NOMO-1 treated with dmso at 0.1 percent for 144 hours (cell line): ENCODE results near the gene ADIPOQ.
"Not testable (repeated sequence)": the region's sequence is repeated elsewhere in the genome, so short reads cannot be mapped to it uniquely, and the experiment has no call there.

ENCODE experiments used
- DNase-seq: peaks from one replicate; lab custom pipeline; 2025; ENCODE audit not compliant: unreplicated experiment; lab: John Stamatoyannopoulos, UW

Gene ADIPOQ

GRCh38 chr3:186842426-186843038 is at the start of gene ADIPOQ:
Gene ADIPOQ (plus strand): TSS chr3:186842710. CDS start chr3:186853059, 10,349 bp downstream.
- no peak for DNase-seq

DNA sequence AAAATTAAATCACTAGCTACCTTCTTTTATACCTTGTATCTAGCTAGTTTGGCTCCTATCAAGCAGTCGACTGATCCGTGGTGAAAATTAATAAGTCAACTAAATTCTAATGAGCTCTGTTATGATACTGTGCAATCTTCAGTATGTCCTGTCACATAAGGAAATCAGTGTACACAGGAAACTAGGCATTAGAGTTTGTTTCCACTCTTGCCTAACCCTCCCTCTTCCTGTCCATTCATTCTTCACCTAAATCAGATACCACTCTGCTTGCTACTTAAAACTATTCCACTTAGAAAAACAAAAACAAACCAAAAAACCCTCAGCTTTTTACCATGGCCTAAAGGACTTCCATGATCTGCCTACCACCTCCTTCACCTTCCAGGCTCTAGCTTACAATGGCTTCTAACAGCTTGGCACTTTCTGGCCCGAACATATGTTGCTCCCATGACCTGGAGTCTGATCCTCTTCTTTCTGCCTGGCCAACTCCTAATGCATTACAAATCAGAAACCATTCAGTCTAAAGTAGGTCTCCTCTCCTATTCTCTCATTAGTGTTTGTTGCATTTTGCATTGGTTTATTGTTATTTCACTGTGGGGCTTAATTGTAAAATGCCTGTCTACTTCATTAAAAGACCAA is 44.2 kb upstream of the ADIPOQ start:
- no peak for DNase-seq

- DNase-seq = no peak
These were observed 42.2 kb upstream of the ADIPOQ start for GRCh38 chr3:186800285-186800684.

DNA sequence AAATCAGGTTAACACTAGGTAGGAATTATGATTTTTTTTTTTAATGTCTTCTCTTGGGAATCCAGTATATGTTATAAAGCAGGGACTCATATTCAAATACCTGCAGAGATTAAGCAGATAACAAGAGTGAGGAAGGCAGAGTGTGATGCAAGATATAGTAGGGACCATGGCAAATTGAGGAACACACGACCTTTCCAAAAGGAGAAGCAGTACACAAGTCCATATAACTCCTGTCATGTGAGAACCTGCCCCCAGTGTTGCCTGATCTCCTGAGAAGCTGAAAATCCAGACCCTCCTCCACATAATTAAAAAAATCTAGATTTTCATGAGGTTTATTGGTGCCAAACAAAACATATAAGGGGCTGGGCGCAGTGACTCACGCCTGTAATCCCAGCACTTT is 39.8 kb upstream of the ADIPOQ start:
- DNase-seq = no peak

DNA sequence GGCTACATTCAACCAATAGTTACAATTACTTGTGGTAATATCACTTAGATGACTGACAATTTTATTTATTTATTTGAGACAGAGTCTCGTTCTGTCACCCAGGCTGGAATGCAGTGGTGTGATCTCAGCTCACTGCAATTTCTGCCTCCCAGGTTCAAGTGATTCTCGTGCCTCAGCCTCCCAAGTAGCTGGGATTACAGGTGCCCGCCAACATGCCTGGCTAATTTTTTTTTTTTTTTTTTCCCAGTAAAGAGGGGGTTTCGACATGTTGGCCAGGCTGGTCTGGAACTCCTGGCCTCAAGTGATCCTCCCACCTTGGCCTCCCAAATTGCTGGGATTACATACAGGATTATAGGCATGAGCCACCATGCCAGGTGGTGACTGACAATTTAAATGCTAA is 39.1 kb upstream of the ADIPOQ start:
- DNase-seq = not testable (repeated sequence)

- DNase-seq = peak; percentile 88
These were observed 36.1 kb upstream of the ADIPOQ start, which contains the start of gene RFC4 for GRCh38 chr3:186806089-186807055. Gene RFC4 (minus strand): TSS chr3:186806482. CDS start chr3:186804713, 1,769 bp downstream.

- DNase-seq = no peak
These were observed 35.3 kb upstream of the ADIPOQ start for GRCh38 chr3:186807231-186807630.

DNA sequence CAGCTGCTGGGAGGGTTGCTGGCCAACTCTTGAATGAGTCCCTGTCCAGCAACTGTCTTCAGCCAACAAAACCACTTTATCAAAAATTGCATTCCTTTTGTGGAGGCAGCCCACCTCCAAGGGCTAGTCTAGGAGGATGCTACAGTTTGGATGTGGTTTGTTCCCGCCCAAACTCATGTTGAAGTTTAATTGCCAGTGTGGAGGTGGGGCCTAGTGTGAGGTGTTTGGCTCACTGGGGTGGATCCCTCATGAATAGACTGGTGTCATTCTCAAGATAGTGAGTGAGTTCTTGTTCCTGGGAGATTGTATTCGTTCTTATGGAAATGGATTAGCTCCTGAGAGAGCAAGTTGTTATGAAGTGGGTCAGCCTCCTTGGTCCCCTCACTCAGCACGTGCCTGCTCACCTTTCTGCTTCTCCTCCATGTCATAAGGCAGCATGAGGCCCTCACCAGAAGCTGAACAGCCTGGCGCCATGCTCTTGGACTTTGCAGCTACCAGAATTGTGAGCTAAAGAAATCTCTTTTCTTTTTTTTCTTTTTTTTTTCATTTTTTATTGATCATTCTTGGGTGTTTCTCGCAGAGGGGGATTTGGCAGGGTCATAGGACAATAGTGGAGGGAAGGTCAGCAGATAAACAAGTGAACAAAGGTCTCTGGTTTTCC is 32.0 kb upstream of the ADIPOQ start:
- DNase-seq = no peak

DNA sequence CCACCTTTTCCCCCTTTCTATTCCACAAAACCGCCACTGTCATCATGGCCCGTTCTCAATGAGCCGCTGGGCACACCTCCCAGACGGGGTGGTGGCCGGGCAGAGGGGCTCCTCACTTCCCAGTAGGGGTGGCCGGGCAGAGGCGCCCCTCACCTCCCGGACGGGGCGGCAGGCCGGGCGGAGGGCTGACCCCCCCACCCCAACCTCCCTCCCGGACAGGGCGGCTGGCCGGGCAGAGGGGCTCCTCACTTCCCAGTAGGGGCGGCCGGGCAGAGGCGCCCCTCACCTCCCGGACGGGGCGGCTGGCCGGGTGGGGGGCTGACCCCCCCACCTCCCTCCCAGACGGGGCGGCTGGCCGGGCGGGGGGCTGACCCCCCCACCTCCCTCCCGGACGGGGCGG is 31.2 kb upstream of the ADIPOQ start:
- not testable (repeated sequence) for DNase-seq

GRCh38 chr3:186814100-186814499 is 28.4 kb upstream of the ADIPOQ start:
- no peak for DNase-seq

GRCh38 chr3:186815435-186815834 is 27.1 kb upstream of the ADIPOQ start:
- peak; percentile 54 for DNase-seq

- DNase-seq = no peak
These were observed 24.0 kb upstream of the ADIPOQ start for GRCh38 chr3:186818516-186818915.

GRCh38 chr3:186818956-186819355 is 23.6 kb upstream of the ADIPOQ start:
- DNase-seq = no peak

GRCh38 chr3:186821429-186822387 is 20.8 kb upstream of the ADIPOQ start:
- DNase-seq = peak; percentile 11

DNA sequence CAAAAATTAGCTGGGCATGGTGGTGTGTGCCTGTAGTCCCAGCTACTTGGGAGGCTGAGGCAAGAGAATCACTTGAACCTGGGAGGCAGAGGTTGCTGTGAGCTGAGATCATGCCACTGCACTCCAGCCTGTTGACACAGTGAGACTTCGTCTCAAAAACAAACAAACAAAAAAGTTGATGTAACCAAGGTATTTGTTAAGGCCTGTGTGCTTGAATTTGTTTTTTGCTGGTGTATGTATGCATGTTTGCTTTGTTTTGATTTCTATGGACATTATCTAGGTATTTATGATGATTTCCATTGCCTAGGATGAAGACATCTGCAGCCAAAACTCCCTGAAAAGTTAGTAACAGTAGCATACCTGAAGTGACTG is 20.1 kb upstream of the ADIPOQ start:
- DNase-seq = not testable (repeated sequence)

DNA sequence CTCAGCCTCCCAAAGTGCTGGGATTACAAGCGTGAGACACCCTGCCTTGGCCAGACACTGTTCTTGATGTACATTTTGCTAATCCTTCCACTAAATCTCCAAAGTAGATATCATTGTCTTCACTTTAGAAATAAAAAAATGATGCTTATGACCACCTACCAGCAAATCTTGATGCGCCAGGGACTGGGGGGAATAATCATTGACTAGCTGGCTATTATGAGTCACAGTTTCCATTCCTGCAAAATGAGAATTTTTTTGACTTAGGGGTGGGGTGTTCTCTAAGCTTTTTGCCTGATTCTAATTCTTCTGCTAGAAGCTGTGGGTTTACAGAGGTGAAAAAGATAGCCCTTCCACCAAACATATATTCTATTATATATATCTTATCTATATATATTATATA is 19.1 kb upstream of the ADIPOQ start:
- DNase-seq = no peak

DNA sequence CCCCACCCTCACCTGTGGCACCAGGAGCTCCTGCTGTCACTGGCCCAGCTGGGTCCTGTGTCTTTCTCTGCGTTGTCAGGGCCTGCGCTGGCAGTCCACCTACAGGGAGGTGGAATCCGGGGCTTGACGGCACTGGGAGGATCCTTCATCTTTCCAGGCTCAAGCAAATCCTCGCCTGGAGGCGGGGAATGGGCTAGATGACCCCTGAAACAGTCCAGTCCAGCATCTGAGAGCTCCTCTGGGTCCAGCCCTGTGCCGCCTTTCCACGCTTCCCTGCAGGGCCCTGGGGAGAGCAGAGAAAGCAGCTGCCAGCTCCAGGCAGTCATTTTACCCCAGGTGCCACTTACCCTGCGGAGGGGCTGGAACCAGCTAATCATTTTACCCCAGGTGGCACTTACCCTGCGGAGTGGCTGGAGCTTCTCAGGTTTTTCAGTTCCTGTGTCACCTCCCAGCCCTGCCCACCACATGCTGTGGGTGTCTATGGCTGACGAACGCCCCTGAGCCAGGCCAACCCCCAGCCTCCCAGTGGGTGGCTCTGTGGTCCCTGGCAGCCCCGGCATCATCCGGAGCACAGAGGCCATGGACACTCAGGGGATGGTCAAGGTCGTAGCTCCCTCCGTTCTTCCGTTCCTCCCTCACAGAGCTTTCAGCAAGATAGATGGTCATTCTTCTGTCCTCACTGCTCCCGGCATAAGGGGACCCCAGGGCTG is 17.9 kb upstream of the ADIPOQ start:
- DNase-seq = no peak

- no peak for DNase-seq
These were observed 17.2 kb upstream of the ADIPOQ start for GRCh38 chr3:186825294-186825821.

DNA sequence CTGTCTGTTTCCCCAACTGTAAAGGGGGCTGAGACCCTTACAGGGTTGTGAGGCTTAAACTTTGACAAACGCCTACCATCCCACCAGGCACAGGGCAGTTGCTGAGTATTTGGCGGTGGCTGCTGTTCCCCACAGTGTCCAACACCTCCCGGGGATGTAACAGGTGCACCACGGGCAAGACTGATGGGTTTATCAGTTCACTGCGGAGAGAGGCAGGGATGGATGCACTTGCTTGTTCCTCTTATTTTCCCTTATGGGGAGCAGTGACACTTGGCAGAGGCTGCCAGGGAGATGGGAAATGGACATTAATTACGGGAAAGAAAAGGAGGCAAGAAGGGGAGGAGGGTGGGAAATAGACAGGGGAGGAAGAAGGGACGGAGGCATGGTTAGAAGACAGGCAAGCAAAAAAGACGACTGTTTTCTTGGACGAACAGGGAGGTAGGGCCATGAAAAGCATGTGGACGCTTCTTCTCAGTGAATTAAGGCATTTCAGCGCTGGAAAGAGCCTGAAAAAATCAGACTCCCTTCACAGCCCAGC is 16.6 kb upstream of the ADIPOQ start:
- no peak for DNase-seq
